SKM-1 treated with dmso at 0.1 percent for 144 hours (cell line): Measurements from ENCODE around the gene NUP214.
A peak's percentile ranks its signal among the peaks of the same experiment; 100 is the strongest.

Source experiments
- DNase-seq: peaks from one replicate; lab custom pipeline; 2025; ENCODE audit not compliant: unreplicated experiment; lab: John Stamatoyannopoulos, UW

Gene NUP214

DNA sequence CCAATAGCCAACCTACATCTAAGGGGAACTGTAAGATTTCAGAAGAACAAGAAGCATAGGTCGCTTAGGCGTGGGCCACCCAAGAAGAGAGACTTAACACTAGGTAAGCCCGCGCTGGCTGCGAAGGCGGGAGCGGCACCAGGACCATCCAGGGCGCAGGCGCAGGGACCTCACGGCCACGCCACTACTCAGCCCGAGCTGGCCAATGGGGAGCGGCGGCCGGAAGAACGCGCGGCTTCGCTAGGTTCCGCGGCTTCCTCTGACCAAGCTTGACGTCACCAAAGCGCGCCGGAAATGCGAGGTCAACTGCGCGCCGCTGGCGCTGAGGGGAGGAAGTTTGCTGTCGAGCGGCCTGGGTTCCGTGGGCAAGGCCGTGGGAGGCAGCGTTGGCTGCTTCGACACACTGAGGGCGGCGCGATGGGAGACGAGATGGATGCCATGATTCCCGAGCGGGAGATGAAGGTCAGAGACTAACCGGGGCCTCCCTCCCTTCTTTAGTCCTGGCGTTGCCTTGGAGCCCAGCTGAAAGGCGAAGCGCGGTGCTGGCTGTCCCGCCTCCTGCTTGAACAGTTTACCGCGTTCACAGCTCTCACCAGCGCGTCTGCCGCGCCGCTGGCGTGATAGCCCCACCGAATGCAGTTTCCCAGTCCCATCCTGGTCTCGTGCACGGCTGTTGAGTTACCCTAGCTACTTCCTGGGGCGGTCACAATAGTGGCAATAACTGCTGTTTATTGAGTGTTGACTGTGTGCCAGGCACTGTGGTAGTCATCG, at the start of gene NUP214:
NUP214 (plus strand) TSS at position 299 of the 771 bp plus-strand sequence; CDS start at position 418, 119 bp downstream.
- peak; percentile 94 for DNase-seq

DNA sequence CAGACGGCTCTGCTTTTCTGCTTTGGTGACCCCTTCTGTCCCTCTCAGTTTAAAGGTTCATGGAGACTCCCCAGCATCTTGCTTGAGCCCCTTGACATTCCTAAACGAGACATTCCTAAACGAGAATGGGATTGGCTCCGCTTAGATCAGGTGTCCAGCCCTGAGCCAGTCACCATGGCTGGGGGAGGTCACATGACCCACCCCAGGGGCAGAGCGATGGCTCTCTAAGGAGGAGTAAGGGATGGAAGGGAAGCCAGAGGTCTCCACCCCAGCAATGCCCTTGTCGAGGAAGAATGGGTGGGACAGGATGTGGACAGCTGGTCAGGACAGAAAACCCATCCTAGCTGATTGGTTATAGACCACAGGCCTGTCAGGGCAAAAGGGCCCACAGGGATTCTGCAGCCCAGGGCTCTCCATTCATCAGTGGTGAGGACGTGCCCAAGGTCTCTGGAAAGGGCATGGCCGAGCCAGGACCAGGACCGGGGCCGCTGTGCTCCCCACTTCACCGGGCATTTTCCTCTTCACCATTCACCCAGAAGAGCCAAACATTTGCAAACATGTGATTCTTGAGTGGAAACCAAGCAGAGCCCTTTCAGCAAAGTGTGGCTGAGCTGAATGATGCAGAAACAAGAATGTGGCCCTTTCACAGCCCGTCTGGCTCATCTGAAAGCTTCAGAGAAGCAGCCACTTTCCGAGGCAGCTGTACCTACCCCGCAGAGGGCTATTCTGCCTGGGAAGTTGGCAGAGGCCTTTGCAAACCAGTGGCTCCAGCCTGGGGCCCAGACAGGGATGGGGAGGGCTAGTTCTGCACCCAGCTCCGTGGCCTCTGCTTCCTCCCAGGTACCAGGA, 48.8 kb upstream of the NUP214 start:
- no peak for DNase-seq

DNA sequence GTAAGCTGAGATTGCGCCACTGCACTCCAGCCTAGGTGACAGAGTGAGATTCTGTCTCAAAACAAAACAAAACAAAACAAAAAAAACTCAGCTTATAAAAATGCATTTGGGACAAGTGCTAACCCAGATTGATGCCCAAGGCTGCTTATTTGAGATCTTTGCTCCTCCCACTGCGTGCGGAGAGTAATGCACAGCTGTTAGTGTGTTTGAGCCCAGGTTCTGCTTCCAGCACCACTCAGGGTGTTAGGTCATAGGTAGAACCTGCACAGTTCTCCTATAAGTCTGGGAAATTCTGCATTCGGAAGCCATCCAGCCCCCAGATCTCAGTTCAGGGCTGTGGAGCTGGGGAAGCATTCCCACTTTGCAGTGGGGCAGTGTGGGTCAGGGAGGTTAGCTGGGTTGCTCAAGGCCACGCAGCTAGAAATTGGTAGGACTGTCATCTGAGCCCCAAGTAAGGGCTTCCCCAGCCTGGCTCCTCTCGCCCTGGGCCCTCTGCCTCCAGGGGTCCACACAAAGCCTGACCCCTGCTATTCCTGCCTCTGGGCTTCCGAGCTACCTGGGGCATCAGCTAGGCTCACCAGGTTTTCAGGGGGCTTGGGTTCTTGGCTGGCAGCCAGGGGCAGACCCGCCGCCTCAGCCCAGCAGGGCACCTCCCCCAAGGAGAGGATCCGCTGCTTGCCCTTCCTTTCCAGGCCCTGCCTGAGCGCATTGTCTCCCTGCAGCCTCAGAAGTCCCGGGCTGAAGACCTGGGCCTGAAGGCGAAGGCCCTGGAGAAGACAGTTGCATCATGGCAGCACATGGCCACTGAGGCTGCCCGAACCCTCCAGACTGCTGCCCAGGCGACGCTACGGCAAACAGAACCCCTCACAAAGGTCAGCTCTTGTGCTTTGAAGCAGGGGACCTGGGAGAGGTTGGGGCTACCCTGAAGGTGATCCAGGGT, 46.7 kb upstream of the NUP214 start:
- no peak for DNase-seq

- DNase-seq: no peak
Measured at GRCh38 chr9:131080589-131080988, 44.8 kb upstream of the NUP214 start.

- no peak for DNase-seq
Measured at GRCh38 chr9:131081868-131082267, 43.5 kb upstream of the NUP214 start.

- DNase-seq: no peak
Measured at GRCh38 chr9:131082774-131083512, 42.4 kb upstream of the NUP214 start.

DNA sequence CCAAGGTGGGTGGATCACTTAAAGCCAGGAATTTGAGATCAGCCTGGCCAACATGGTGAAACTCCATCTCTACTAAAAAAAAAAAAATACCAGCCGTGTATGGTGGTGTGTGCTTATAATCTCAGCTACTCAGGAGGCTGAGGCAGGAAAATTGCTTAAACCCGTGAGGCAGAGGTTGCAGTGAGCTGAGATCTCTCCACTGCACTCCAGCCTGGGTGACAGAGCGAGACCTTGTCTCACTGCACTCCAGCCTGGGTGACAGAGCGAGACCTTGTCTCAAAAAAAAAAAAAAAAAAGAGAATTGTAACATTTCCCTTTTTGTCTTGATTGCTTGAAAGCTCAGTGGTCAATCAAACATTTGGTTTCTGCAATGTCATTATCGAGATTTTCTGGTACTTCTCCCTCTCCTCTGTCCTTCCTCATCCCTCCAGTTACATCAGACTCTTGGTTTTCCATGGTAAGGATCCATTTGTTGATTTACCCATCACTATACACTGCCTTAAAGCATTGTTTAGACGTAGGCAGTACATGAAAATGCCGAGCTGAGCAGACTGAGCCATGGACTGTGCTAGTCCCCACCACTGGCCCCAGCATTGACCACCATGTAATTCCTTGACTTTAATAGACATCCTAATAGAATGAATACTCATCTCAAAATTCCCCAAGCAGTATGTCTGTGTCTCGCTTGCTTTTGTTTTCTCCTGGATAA, 40.6 kb upstream of the NUP214 start:
- no peak for DNase-seq

DNA sequence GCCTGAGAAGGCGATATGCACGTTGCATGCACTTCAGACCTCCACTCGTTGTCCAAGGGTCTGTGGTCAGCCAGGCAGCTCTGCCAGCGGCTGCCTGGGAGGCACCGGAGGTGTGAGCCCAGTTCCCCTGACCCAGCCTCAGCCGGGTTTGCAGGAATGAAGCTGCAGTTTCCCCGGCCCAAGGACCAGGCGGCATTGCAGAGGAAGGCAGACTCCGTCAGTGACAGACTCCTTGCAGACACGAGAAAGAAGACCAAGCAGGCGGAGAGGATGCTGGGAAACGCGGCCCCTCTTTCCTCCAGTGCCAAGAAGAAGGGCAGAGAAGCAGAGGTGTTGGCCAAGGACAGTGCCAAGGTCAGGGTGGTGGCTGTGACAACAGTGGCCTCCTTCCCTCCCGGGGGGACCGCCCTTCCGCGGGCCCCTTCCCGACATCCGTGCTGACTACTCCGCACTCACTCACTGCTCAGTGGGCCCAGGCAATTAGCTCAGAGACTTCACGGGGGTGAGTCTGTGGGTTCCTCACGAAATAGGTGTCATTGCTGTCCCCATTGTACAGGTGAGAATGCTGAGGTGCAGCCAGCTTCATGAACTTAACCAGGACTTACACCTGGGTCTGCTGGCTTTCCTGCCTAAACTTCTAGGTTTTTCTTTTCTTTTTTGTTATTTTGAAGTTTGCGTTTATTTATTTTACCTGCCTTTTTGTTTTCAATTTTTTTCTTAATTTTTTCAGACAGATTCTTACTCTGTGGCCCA, 39.8 kb upstream of the NUP214 start:
- DNase-seq: no peak

- no peak for DNase-seq
Measured at GRCh38 chr9:131087354-131087893, 38.0 kb upstream of the NUP214 start.

GRCh38 chr9:131090025-131090787, 35.2 kb upstream of the NUP214 start:
- DNase-seq: no peak

- DNase-seq: no peak
Measured at GRCh38 chr9:131091352-131091992, 33.9 kb upstream of the NUP214 start.

GRCh38 chr9:131092030-131092429, 33.4 kb upstream of the NUP214 start:
- DNase-seq: no peak

DNA sequence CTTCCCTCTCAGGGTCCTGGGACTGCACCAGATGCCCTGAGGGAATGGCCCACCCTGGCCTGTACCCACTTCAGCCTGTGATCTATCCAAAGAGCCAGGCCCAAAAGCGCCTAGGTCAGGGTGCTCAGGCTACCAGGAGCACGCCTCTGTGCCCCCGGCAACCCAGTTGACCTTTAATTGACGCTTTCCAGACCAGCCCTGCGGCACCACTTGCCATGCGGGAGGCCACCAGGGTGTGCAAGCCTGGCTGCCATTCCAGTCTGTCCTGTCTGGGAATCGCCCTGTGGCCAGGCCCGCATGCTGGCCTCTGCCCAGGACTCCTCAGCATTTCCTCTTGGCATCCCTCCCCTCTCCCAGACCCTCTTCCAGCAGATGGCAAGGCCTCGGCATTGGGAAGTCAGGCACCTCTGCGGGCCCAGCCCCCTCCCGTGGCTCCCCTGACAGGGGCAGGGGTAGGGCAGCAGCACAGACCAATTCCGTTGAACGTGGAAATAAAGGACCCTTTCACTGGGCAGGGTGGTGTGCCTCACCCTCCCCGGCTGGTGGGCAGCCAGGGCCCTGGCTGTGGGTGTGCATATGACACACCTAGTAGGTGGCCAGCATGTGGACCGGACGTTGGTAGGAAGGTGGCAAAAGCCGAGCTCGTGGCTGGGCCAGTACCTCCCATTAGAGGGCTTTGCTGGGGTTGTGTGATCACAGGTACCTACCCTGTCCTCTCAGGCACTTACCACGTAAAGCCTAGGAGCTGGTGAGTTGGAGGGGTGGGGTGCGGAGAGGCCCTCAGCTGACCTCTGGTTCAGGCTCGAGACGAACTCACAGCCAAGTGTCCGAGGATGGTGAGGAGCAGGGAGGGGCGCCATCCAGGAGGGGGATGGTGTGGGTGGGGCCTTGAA, 32.6 kb upstream of the NUP214 start:
- DNase-seq: no peak

DNA sequence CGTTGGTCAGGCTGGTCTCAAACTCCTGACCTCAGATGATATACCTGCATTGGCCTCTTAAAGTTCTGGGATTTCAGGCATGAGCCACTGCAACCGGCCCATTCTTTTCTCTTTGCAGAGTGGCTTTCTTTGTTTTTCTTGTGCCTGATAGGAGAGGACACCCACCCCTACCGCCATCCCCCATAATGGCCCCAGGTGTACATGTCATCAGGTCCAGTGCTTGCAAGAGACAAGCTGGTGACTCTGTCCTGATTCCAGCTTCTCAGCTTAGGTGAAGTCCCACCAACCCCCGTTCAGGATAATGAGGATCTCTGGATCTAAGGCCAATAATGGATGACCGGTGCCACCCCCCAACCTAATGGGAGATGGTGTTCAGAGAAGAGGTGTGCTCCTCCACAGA, 31.4 kb upstream of the NUP214 start:
- no peak for DNase-seq

DNA sequence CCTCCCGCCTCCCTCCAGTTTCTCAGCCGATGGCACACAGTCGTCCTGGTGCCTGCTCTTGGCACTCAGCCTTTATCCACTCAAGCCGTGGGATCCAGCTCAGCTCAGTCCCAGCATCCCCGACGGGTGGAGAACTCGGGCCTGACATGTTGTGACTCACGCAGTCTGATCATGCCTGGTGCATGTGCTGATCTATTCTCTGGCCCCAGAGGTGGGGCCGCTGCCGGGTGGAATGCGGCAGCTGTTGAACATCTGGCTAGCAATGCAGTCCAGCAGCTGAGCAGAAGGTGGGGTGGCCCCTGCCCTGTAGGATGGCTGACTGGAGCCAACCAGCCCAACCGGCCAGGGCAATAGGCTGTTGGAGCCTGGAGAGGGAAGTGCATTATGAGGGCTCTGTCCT, 30.8 kb upstream of the NUP214 start:
- no peak for DNase-seq

- DNase-seq: no peak
Measured at GRCh38 chr9:131095666-131096268, 29.6 kb upstream of the NUP214 start.
